ENCODE measurements around the gene C12orf50. TPM values are rescaled to one million over a fixed set of nuclear protein-coding genes. Genes with fewer than 3 reads are reported as not detected.

Gene C12orf50, protein sequence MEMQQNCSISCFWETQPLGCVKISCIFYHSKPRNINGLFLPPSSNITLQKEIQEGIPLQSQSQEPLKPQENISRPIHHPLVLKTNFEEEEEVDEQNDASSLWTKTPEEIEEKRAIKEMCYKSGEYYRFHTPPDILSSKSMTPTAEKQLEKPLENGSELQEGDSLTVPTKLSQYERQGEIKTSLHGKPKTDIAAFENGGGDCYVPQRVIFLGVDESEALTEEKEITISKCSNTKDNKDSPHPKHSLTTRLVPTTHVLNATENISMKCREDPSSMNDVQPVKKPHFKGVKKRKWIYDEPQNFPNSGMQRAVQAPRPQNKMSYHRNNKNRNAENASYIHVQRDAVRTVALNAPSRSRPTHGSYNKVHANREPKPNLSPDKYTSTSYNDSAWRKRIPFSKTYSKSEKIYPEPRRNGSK
- not detected in 2 replicates for total RNA-seq

DNA sequence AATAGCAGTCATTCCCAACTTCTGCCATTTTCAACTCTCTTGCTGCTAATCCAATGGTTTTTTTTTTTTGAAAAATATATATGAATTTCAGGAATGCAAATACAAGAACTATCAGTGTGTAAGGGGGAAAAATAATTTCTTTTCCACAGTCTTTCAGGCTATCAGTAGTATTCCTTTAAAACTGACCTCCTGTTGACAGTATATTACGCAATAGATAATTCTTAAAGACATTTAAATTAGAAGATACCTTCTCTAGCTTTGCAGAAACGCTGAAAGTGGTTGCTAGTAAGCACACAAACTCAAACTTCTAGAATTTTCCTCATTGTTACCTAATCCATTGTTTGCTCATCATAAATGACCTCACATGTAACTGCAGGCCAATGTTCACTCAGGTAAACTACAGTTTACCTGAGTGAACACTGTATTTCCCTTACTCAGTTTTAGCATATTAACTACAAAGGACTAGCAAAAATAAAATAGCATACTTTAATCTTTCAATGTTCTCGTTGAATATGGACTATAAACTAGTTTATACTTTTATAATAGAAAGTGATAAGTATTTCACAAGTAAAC, at the start of gene C12orf50:
C12orf50 (minus strand) TSS at position 309 of the 573 bp plus-strand sequence. CDS start 2,439 bp downstream, outside the sequence.

Other genes with a start within 250 kb of the C12orf50 start
- gene CEP290, start 112.7 kb upstream of the C12orf50 start, total RNA-seq, result 12.3 and 14.1 TPM in 2 replicates
- 33.8 and 37.5 TPM in 2 replicates for gene TMTC3, start 112.9 kb upstream of the C12orf50 start, total RNA-seq